ENCODE measurements around the gene HIRA. TPM values are rescaled to one million over a fixed set of nuclear protein-coding genes. Genes with fewer than 3 reads are reported as not detected.

The HIRA gene
- total and polyA plus RNA-seq, 2 experiments from 2014 or later: 17.1 to 36.9 TPM

GRCh38 chr22:19303785-19304184 lies 127.7 kb downstream of the HIRA start:
- no peak overlapping the region for H3K27ac ChIP-seq
- H3K27me3 ChIP-seq: no peaks in the 10 kb centered on the region
- no peak for DNase-seq (ENCODE audit: low read depth in 1 of 2, low spot score in 1 of 2)
- no peaks in the 10 kb centered on the region for H3K9me3 ChIP-seq (ENCODE audit: low read depth)
- H3K4me1 ChIP-seq (ENCODE audit: low read depth): no peaks in the 10 kb centered on the region
- no peak for TF ChIP-seq CTCF (IDR thresholded peaks at IDR 0.05; ENCODE audit: low read depth, low read length)
- H3K36me3 ChIP-seq: no peaks in the 10 kb centered on the region
- no peak overlapping the region for H3K4me3 ChIP-seq

GRCh38 chr22:19295733-19296132 lies 135.8 kb downstream of the HIRA start:
- H3K27ac ChIP-seq: no peak overlapping the region
- no peaks in the 10 kb centered on the region for H3K4me1 ChIP-seq (ENCODE audit: low read depth)
- H3K4me3 ChIP-seq: no peak overlapping the region
- no peak for DNase-seq (ENCODE audit: low read depth in 1 of 2, low spot score in 1 of 2)
- TF ChIP-seq CTCF (IDR thresholded peaks at IDR 0.05; ENCODE audit: low read depth, low read length): no peak
- no peaks in the 10 kb centered on the region for H3K36me3 ChIP-seq
- no peaks in the 10 kb centered on the region for H3K27me3 ChIP-seq
- no peaks in the 10 kb centered on the region for H3K9me3 ChIP-seq (ENCODE audit: low read depth)

DNA sequence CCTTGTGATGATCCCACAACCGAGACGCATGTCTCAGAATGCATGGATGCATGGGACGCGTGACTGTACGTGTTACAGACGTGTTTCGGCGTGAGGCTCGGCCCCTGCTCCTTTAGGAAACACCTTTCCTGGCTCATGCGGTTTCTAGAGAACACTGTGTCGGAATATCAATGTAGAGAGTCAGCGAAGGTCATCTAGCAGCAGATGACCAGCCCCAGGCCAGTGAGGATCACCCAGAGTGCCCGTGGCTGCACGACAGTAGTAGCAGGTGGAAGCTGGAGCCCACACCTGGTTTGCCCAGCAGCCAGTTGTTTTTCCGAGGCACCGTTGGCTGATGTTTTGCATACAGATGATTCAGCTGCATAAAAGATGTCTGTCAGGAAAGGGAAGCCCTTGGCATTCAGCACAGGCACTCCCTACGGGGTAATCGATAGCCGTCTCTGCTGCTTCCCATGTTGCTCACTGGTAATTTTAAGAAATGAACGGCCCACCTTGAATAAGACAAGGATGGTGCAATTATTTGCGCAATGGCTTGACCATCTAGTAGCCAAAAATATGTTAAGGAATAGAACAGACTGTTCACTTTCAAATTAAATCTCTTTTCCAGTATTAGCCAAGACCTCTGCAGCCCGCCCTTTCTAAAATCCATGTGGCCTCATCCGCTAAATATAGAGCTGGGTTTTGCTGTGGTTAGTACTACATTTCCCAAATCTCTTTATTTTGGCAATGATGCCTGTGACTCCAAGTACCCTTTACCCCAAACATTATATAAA lies 138.9 kb downstream of the HIRA start:
- DNase-seq (ENCODE audit: low read depth in 1 of 2, low spot score in 1 of 2): peak in 1 of 2 donors; percentile 53
- Histone ChIP-seq H3K36me3 (no peaks in the 10 kb centered on the region), H3K4me1 (ENCODE audit: low read depth) (no peaks in the 10 kb centered on the region), H3K4me3 (peak overlapping the region; percentile 52), H3K27me3 (no peaks in the 10 kb centered on the region), H3K9me3 (ENCODE audit: low read depth) (no peaks in the 10 kb centered on the region), H3K27ac (no peak overlapping the region)
- TF ChIP-seq CTCF (IDR thresholded peaks at IDR 0.05; ENCODE audit: low read depth, low read length): no peak

DNA sequence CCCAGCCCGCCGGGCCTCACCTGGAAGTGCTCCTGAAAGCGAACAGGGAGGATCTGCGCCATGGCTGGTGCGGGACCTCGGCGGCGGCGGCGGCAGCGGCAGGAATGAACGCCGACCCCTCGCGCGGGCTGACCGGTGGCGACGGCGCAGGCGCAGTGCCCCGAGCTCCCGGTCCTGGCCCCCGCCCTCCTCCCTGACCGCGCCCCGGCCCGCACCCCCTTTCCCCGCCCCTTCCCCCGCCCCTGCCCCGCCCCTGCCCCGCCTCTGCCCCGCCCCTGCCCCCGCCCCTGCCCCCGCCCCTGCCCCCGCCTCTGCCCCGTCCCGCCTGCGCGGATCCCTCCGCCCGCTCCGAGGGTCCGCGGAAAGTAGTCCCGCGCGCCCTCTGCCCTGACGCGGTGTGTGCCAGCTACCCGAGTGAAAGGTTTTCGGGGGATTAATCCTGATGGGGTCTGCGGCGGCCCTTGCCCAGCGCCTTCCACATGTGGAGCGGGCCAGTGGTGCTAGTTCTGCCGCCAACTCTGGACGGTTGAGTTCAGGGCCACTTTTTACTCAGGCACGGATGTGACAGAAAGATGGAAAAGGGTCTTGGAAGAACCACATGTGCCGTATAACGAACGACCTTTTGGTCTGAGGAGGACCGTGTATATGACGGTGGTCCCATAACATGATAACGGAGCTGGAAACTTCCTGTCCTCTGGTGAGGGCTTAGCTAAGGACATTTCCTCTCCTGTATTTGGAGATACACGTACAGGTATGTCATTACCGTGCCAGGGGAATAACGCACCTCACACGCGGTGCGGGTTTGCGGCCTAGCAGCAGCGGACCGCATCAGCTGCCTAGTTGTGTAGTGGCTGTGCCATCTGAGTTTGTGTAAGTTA lies 139.7 kb downstream of the HIRA start, which contains the start of gene CLTCL1:
CLTCL1 (minus strand) TSS at position 140 of the 878 bp plus-strand sequence; CDS start at position 62, 78 bp downstream.
- no peaks in the 10 kb centered on the region for H3K9me3 ChIP-seq (ENCODE audit: low read depth)
- no peak within 1 kb of the TSS for H3K27ac ChIP-seq
- peak; percentile 85 to 93 for DNase-seq (ENCODE audit: low read depth in 1 of 2, low spot score in 1 of 2)
- peak within 1 kb of the TSS; percentile 72 for H3K4me3 ChIP-seq
- no peaks in the 10 kb centered on the region for H3K36me3 ChIP-seq
- TF ChIP-seq CTCF (IDR thresholded peaks at IDR 0.05; ENCODE audit: low read depth, low read length): no peak
- no peaks in the 10 kb centered on the region for H3K4me1 ChIP-seq (ENCODE audit: low read depth)
- no peaks in the 10 kb centered on the region for H3K27me3 ChIP-seq

- peak; percentile 20 to 64 for DNase-seq (ENCODE audit: low read depth in 1 of 2, low spot score in 1 of 2)
- Histone ChIP-seq H3K9me3 (ENCODE audit: low read depth) (no peaks in the 10 kb centered on the region), H3K27me3 (no peaks in the 10 kb centered on the region), H3K4me3 (peak overlapping the region; percentile 72), H3K36me3 (no peaks in the 10 kb centered on the region), H3K4me1 (ENCODE audit: low read depth) (no peaks in the 10 kb centered on the region), H3K27ac (no peak overlapping the region)
- no peak for TF ChIP-seq CTCF (IDR thresholded peaks at IDR 0.05; ENCODE audit: low read depth, low read length)
Measured at GRCh38 chr22:19291218-19291579, 140.3 kb downstream of the HIRA start.

Measured in cardiac muscle cell (in vitro differentiated cells and primary cell).